HTR-8/SVneo (cell line): Measurements from ENCODE around the gene PLIN4.
"Not testable (repeated sequence)": the region's sequence is repeated elsewhere in the genome, so short reads cannot be mapped to it uniquely, and the experiment has no call there.

Experiments
- DNase-seq: peaks from one replicate; pipeline ENCODE4 v3.0.0; 2011; ENCODE audit warnings: low spot score, mixed read lengths; ENCODE audit not compliant: insufficient read length
- FAIRE-seq: peaks from 2 replicates; lab custom pipeline; 2011; peaks lifted over from hg19 to GRCh38; lab: Jason Lieb, UNC

The PLIN4 gene

GRCh38 chr19:4550018-4550417 is 31.7 kb upstream of the PLIN4 start:
- FAIRE-seq, result no peak
- DNase-seq, result no peak

GRCh38 chr19:4548238-4548584 is 29.9 kb upstream of the PLIN4 start:
- FAIRE-seq (no peak), DNase-seq (no peak)

- FAIRE-seq, result no peak
- DNase-seq, result no peak
Measured at GRCh38 chr19:4547303-4548237, 29.3 kb upstream of the PLIN4 start.

- FAIRE-seq (no peak), DNase-seq (no peak)
Measured at GRCh38 chr19:4543842-4544647, 25.8 kb upstream of the PLIN4 start.

- FAIRE-seq (no peak), DNase-seq (no peak)
Measured at GRCh38 chr19:4542896-4543841, 24.9 kb upstream of the PLIN4 start.

- FAIRE-seq, DNase-seq: not testable (repeated sequence)
Measured at GRCh38 chr19:4541806-4542145, 23.5 kb upstream of the PLIN4 start.

GRCh38 chr19:4541114-4541805 is 23.0 kb upstream of the PLIN4 start:
- no peak for FAIRE-seq
- DNase-seq, result no peak

- FAIRE-seq, result no peak
- no peak for DNase-seq
Measured at GRCh38 chr19:4539693-4540581, 21.7 kb upstream of the PLIN4 start, which contains the start of gene LRG1. LRG1 (minus strand) TSS chr19:4540036; CDS start chr19:4540013, 23 bp downstream.

GRCh38 chr19:4539169-4539692 is 20.9 kb upstream of the PLIN4 start:
- no peak for DNase-seq
- FAIRE-seq, result no peak

GRCh38 chr19:4538601-4538954 is 20.3 kb upstream of the PLIN4 start:
- DNase-seq, result no peak
- FAIRE-seq, result no peak

- DNase-seq, result no peak
- no peak for FAIRE-seq
Measured at GRCh38 chr19:4537953-4538600, 19.8 kb upstream of the PLIN4 start.

GRCh38 chr19:4536798-4537197 is 18.5 kb upstream of the PLIN4 start:
- FAIRE-seq (no peak), DNase-seq (no peak)

- DNase-seq, result peak; percentile 74
Measured at GRCh38 chr19:4534836-4535658, 16.8 kb upstream of the PLIN4 start, which contains the start of gene PLIN5. PLIN5 (minus strand) TSS chr19:4535224; CDS start chr19:4534074, 1,150 bp downstream.

GRCh38 chr19:4533835-4534424 is 15.6 kb upstream of the PLIN4 start:
- no peak for FAIRE-seq
- DNase-seq, result no peak

More at GRCh38 chr19:4534836-4535658, 16.8 kb upstream of the PLIN4 start, which contains the start of gene PLIN5:
- FAIRE-seq, result no peak

GRCh38 chr19:4533334-4533733 is 15.0 kb upstream of the PLIN4 start:
- DNase-seq, result no peak
- FAIRE-seq, result no peak

- DNase-seq (no peak), FAIRE-seq (no peak)
Measured at GRCh38 chr19:4531562-4532165, 13.4 kb upstream of the PLIN4 start.
